HG02981 (cell line): ENCODE data around the gene OR7A10.
"Not testable (repeated sequence)": the region's sequence is repeated elsewhere in the genome, so short reads cannot be mapped to it uniquely, and the experiment has no call there.

ENCODE experiments used
- ATAC-seq: cut with Tn5 transposase; IDR thresholded peaks from one replicate; pipeline ENCODE4 v1.9.1; 2021; ENCODE audit warnings: mild to moderate bottlenecking, moderate library complexity; ENCODE audit not compliant: unreplicated experiment

Gene OR7A10

GRCh38 chr19:14796021-14796420 is 52.7 kb downstream of the OR7A10 start:
- ATAC-seq, result no peak

- ATAC-seq, result no peak
These were observed 53.5 kb downstream of the OR7A10 start for GRCh38 chr19:14795078-14795721.

GRCh38 chr19:14792250-14792649 is 56.5 kb downstream of the OR7A10 start:
- ATAC-seq, result not testable (repeated sequence)
